ENCODE measurements around the gene SMIM7.

DNA sequence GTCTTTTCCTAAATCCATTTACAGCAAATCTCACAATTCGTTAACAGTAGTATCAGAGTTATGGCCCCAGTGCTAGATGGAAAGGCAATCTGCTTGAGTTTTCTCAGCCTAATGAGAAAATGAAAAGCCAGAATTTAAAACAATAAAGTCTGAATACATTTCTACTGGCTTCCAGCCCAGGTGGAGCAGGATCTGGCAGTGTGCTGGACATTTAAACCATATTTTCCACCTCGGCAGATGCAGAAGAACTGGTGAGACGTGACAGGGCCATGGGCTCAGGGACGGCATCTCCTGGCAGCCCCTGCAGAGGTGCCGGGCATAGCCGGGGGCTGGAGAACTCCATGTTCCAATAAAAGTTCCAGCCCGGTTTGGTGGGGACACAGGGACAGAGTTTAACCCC is 7.1 kb downstream of the SMIM7 start:
- TF ChIP-seq POLR2A (IDR thresholded peaks at IDR 0.05) = no peak
- TF ChIP-seq, protein P1, sequence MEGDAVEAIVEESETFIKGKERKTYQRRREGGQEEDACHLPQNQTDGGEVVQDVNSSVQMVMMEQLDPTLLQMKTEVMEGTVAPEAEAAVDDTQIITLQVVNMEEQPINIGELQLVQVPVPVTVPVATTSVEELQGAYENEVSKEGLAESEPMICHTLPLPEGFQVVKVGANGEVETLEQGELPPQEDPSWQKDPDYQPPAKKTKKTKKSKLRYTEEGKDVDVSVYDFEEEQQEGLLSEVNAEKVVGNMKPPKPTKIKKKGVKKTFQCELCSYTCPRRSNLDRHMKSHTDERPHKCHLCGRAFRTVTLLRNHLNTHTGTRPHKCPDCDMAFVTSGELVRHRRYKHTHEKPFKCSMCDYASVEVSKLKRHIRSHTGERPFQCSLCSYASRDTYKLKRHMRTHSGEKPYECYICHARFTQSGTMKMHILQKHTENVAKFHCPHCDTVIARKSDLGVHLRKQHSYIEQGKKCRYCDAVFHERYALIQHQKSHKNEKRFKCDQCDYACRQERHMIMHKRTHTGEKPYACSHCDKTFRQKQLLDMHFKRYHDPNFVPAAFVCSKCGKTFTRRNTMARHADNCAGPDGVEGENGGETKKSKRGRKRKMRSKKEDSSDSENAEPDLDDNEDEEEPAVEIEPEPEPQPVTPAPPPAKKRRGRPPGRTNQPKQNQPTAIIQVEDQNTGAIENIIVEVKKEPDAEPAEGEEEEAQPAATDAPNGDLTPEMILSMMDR (IDR thresholded peaks at IDR 0.05 in 4 of 5, conservative IDR thresholded peaks at IDR 0.05 in 1 of 5) = no peak
